NCI-H2171 (cell line): Measurements from ENCODE around the gene CABLES1.

ENCODE experiments used
- DNase-seq: peaks from one replicate; lab custom pipeline; 2025; lab: John Stamatoyannopoulos, UW

The CABLES1 gene

GRCh38 chr18:23169673-23170044 is 34.4 kb downstream of the CABLES1 start:
- DNase-seq, result no peak

GRCh38 chr18:23170137-23170536 is 34.9 kb downstream of the CABLES1 start:
- no peak for DNase-seq

- no peak for DNase-seq
These were observed 36.4 kb downstream of the CABLES1 start for GRCh38 chr18:23171581-23172156.

- DNase-seq, result no peak
These were observed 37.5 kb downstream of the CABLES1 start for GRCh38 chr18:23172591-23173380.

- no peak for DNase-seq
These were observed 38.6 kb downstream of the CABLES1 start for GRCh38 chr18:23173912-23174311.

GRCh38 chr18:23176701-23177432 is 41.6 kb downstream of the CABLES1 start:
- DNase-seq, result no peak

GRCh38 chr18:23177433-23178072 is 42.3 kb downstream of the CABLES1 start:
- DNase-seq, result no peak

- no peak for DNase-seq
These were observed 42.9 kb downstream of the CABLES1 start for GRCh38 chr18:23178201-23178600.

- no peak for DNase-seq
These were observed 43.4 kb downstream of the CABLES1 start for GRCh38 chr18:23178661-23179081.

- DNase-seq, result no peak
These were observed 44.1 kb downstream of the CABLES1 start for GRCh38 chr18:23179416-23179815.

GRCh38 chr18:23181547-23181946 is 46.3 kb downstream of the CABLES1 start:
- DNase-seq, result no peak

GRCh38 chr18:23182606-23183005 is 47.3 kb downstream of the CABLES1 start:
- DNase-seq, result no peak

GRCh38 chr18:23183411-23184150 is 48.3 kb downstream of the CABLES1 start:
- DNase-seq, result no peak

GRCh38 chr18:23186781-23187180 is 51.5 kb downstream of the CABLES1 start:
- no peak for DNase-seq

- no peak for DNase-seq
These were observed 52.9 kb downstream of the CABLES1 start for GRCh38 chr18:23188068-23188760.

GRCh38 chr18:23189099-23189498 is 53.8 kb downstream of the CABLES1 start:
- peak; percentile 5 for DNase-seq

- DNase-seq, result no peak
These were observed 54.7 kb downstream of the CABLES1 start for GRCh38 chr18:23189768-23190661.

GRCh38 chr18:23191232-23191631 is 55.9 kb downstream of the CABLES1 start:
- DNase-seq, result no peak

GRCh38 chr18:23193742-23194141 is 58.5 kb downstream of the CABLES1 start:
- no peak for DNase-seq
